Naive B cell (primary cell): ENCODE measurements around the gene GOLGA3. TPM values are rescaled to one million over a fixed set of nuclear protein-coding genes. Genes with fewer than 3 reads are reported as not detected.

Experiments
- ATAC-seq, 2 donors: fragments of 150-1000 bp; cut with Tn5 transposase; 2 replicates each; pipeline ENCODE4 v1.10.0; 2021; ENCODE audit warnings: low read depth in 2 of 2, mild to moderate bottlenecking in 2 of 2, moderate library complexity in 2 of 2
- DNase-seq: peaks from one replicate; pipeline ENCODE4 v3.0.0; 2022
- H3K27ac Mint-ChIP-seq, 6 donors: one replicate each; pipeline ENCODE4 v1.8.0; 2020 to 2022; ENCODE audit warnings: mild to moderate bottlenecking in 6 of 6, mixed read lengths in 6 of 6, moderate library complexity in 5 of 6, inconsistent platforms in 2 of 6
- H3K27me3 Mint-ChIP-seq, 3 donors: one replicate each; pipeline ENCODE4 v1.8.0; 2021 to 2022; ENCODE audit warnings: mixed read lengths in 3 of 3, mild to moderate bottlenecking in 1 of 3
- H3K36me3 Mint-ChIP-seq, 2 donors: one replicate each; pipeline ENCODE4 v1.8.0; 2020 to 2022; ENCODE audit warnings: mixed read lengths in 2 of 2, inconsistent platforms in 1 of 2, mild to moderate bottlenecking in 1 of 2
- H3K4me1 Mint-ChIP-seq, 3 donors: one replicate each; pipeline ENCODE4 v1.8.0; 2020 to 2022; ENCODE audit warnings: mixed read lengths in 3 of 3, inconsistent platforms in 1 of 3, mild to moderate bottlenecking in 1 of 3, moderate library complexity in 1 of 3
- H3K4me3 Mint-ChIP-seq, 8 donors: one replicate each; pipeline ENCODE4 v1.8.0; 2020 to 2022; ENCODE audit warnings: mild to moderate bottlenecking in 8 of 8, mixed read lengths in 8 of 8, moderate library complexity in 8 of 8, inconsistent platforms in 2 of 8
- H3K9me3 Mint-ChIP-seq, 7 donors: one replicate each; pipeline ENCODE4 v1.8.0; 2020 to 2022; ENCODE audit warnings: mixed read lengths in 7 of 7, mild to moderate bottlenecking in 5 of 7, inconsistent platforms in 2 of 7, moderate library complexity in 1 of 7
- polyA plus RNA-seq, 6 donors: library from polyadenylated mRNA; unstranded; fragments of 300-500 nt; fragmentation: Illumina TruSeq; gene quantifications; one replicate each; pipeline ENCODE4 v1.2.3, GENCODE V29; 2021; ENCODE audit warnings: low read depth in 6 of 6

Gene GOLGA3
- polyA plus RNA-seq, 6 donors from 2014 or later, result 0.17 to 13.6 (median 4.8) TPM

DNA sequence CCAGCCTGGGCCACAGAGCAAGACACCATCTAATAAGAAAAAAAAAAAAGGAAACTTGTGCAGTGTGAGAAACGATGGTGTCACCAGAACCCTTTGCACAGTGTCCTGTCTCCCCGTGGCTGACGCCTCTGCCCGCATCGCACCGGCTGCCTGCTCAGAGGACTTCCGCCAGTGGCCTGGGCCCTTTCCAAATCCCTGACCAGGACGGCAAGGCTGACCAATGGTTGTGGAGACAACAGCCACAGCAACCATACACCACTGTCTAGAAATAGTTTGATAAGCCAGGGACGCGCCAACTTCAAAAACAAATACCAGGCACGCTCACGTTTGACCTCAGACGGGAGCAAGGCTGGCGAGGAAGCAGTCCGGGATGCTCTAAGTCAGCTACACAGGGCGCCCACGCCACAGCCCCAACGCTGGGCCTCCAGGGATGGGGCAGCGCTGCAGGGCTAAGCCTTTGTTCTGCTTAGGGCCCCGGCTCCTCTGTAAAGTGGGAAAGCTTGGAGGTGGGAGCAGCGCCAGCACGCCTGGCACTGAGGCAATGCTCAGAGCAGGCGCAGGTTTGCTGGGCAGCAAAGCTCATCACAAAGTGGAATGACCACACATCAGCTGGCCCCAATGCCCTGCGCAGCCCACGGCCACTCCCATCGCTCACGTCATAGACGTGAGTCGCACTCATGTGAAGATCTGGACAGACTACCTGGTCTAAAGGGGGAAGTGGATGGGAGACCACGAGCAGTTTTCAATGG is 105.5 kb downstream of the GOLGA3 start:
- H3K36me3 Mint-ChIP-seq, result peaks cover 11 to 20% of the 10 kb centered on the region in 2 donors
- H3K27me3 Mint-ChIP-seq, result no peaks in the 10 kb centered on the region
- H3K27ac Mint-ChIP-seq, result peak overlapping the region in 1 of 6 donors; percentile 32
- no peak overlapping the region for H3K4me3 Mint-ChIP-seq
- no peaks in the 10 kb centered on the region for H3K4me1 Mint-ChIP-seq
- H3K9me3 Mint-ChIP-seq, result no peaks in the 10 kb centered on the region
- DNase-seq (no peak), ATAC-seq (no peak)

DNA sequence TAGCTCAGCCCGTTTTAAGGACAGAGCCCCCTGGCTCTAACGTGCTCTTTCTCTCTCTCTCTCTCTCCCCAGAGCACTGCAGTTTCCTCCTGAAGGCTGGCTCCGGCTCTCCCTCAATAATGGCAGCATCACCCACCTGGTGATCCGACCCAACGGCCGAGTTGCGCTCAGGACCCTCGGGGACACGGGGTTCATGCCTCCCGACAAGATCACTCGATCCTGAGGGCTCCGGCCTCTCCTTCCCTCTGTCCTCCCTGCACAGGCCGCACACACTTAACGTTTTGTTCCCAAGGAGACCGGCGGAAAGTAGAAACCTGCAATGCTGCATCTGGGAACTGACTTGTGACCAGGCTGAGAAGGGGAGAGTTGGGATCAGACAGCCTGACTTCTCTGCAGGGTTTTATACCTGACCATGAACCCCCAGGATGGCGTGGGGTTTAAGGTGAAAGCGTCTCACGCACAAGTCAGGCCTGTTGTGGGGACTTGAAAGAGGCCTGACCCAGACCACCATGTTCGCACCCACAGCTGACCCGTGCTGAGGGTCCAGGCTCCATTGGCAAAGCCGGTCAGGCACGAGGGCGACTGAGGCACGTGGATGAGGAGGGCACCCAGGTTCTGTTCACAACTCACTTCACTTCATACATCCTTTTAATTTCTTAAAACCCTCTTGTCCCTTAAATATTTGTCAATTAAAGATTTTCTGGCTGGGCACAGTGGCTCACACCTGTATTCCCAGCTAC is 107.9 kb downstream of the GOLGA3 start:
- ATAC-seq (no peak), DNase-seq (no peak)
- H3K36me3 Mint-ChIP-seq, result peaks cover 0 to 5% of the 10 kb centered on the region in 2 donors
- H3K27me3 Mint-ChIP-seq, result no peaks in the 10 kb centered on the region
- H3K4me3 Mint-ChIP-seq, result no peak overlapping the region
- H3K9me3 Mint-ChIP-seq, result no peaks in the 10 kb centered on the region
- H3K27ac Mint-ChIP-seq, result peak overlapping the region in 2 of 6 donors; percentile 64 to 74
- H3K4me1 Mint-ChIP-seq, result no peaks in the 10 kb centered on the region

DNA sequence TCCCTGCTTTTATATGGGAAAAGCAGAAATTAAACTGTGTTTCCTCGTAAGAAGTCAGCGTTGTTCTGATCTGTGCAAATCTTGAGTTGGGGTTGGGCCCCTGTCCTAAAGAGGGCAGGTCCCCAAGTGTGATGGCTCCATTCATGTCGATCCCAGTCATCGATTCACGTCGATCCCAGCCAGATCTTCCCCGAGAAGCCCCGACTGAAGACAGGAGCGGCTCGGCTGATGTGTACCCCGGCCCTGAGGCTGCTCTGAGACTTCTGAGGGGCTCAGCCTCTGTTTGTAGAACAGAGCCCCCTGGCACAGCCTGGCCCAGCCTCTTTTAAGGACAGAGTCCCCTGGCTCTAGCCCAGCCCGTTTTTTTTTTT is 108.7 kb downstream of the GOLGA3 start:
- H3K27me3 Mint-ChIP-seq, result no peaks in the 10 kb centered on the region
- no peaks in the 10 kb centered on the region for H3K4me1 Mint-ChIP-seq
- no peaks in the 10 kb centered on the region for H3K9me3 Mint-ChIP-seq
- H3K4me3 Mint-ChIP-seq, result no peak overlapping the region
- ATAC-seq (no peak), DNase-seq (no peak)
- no peaks in the 10 kb centered on the region for H3K36me3 Mint-ChIP-seq
- H3K27ac Mint-ChIP-seq, result peak overlapping the region in 2 of 6 donors; percentile 78 to 87

DNA sequence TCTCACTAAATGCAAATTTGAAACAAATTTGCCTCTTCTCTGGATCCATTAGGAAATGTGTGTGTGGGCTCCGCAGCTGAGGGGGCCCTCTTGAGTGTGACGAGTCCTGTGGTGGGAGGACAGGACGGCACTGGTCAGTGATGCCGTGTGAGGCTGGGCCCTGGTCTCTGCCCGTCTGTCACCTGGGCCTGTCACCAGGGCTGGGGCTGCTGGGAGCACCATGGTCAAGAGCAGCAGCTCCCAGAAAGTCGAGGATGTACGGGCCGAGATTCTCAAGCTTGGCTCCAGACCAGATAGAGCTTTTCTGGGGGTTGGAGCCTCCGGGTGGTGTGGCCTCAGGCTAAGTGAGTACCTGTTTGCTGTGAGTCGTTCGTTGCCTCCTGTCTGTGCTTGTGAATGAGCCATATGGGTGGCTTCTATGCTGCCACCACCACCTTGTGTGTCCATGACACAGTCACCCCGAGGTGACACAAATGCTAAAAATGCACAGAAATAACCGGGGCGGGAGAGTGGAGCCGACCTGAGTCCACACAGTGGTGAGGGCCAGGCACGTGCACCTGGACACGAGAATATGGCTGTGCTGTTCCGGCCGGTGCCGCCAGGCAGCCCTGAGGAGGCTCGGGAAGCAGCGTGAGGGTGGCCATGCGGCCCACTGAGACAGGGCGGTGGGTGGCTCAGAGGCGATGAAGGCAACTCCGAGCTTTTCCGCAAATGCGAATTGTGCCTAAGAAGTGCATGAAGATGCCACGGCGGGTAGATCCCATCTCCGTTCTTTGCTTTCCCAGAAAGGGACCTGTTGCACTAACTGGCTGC is 109.3 kb downstream of the GOLGA3 start:
- Mint-ChIP-seq H3K36me3 (no peaks in the 10 kb centered on the region), H3K27me3 (no peaks in the 10 kb centered on the region), H3K4me3 (no peak overlapping the region), H3K27ac (peak overlapping the region in 1 of 6 donors; percentile 47), H3K9me3 (no peaks in the 10 kb centered on the region), H3K4me1 (peaks cover 0 to 3% (median 3%) of the 10 kb centered on the region in 3 donors)
- ATAC-seq (no peak), DNase-seq (no peak)

Other genes starting within 250 kb of the GOLGA3 start
- gene LRCOL1, start 218.3 kb downstream of the GOLGA3 start, polyA plus RNA-seq, result not detected
- not detected for gene P2RX2, start 210.1 kb downstream of the GOLGA3 start, polyA plus RNA-seq
- 1 to 10 TPM in 5 of 6 donors, not detected in 1; 1.7 to 8.2 (median 2.6) TPM for gene POLE, start 141.5 kb downstream of the GOLGA3 start, polyA plus RNA-seq
- 10 to 100 TPM in 1 of 6 donors, 1 to 10 TPM in 5; 6.2 to 10.4 (median 7.9) TPM for gene PXMP2, start 141.3 kb downstream of the GOLGA3 start, polyA plus RNA-seq
- 10 to 100 TPM; 13.0 to 34.0 (median 23.8) TPM for gene PGAM5, start 118.0 kb downstream of the GOLGA3 start, polyA plus RNA-seq
- gene ANKLE2, start 67.0 kb downstream of the GOLGA3 start, polyA plus RNA-seq, result 10 to 100 TPM; 17.4 to 41.3 (median 27.8) TPM
- gene CHFR, start 58.7 kb upstream of the GOLGA3 start, polyA plus RNA-seq, result 10 to 100 TPM; 15.3 to 27.8 (median 21.1) TPM
- 1 to 10 TPM in 5 of 6 donors, under 1 TPM in 1; 1.00 to 3.9 (median 2.1) TPM for gene ZNF605, start 127.4 kb upstream of the GOLGA3 start, polyA plus RNA-seq
- 10 to 100 TPM; 13.3 to 29.2 (median 17.9) TPM for gene ZNF26, start 157.5 kb upstream of the GOLGA3 start, polyA plus RNA-seq
- 10 to 100 TPM; 15.7 to 27.2 (median 20.7) TPM for gene ZNF84, start 208.6 kb upstream of the GOLGA3 start, polyA plus RNA-seq